CD4-positive, alpha-beta T cell treated with Interleukin-4 for 4 hours (primary cell): ENCODE measurements around the gene ACTG2.
A peak's percentile ranks its signal among the peaks of the same experiment; 100 is the strongest.
"Not testable (repeated sequence)": the region's sequence is repeated elsewhere in the genome, so short reads cannot be mapped to it uniquely, and the experiment has no call there.

Source experiments
- DNase-seq: peaks from one replicate; pipeline ENCODE4 v3.0.0-alpha.2; 2020

ACTG2 gene

DNA sequence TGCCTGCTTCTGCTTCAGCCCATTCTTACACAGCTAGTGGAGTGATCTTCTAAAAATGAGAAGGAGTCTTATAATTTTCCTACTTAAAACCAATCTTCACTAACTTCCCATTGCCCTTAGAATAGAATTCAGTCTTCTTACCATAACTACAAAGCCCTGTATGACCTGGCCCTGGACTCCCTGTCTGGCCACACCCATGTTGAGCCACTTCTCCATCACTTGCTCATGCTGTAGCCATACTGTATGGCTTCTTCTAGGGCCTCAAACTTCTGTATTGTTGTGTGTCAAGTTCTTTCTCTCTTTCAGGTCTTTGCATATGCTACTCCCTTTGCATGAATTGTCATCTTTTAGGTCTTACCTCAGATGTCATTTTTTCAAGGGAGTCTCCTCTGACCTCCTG, 45.1 kb downstream of the ACTG2 start:
- DNase-seq = no peak

- DNase-seq = peak; percentile 28
These were observed 46.0 kb downstream of the ACTG2 start for GRCh38 chr2:73938718-73939352.

DNA sequence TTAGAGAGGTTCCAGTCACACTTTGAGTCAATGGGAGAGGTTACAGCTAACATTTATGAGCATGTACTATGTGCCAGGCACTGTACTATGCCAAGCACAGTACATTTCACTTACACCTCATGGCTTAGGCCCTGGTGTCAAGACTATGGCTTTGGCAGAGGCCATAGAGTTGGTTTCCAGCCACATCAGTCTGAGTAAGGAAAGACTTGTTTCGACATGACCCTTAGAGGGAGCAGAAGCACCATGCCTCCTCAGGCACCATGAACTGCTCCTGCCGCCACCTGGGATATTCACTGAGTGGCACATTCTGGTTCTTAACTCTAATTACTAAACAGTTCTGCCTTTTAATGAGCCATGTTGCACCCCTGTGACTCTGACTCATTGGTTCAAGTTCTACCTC, 46.6 kb downstream of the ACTG2 start:
- peak; percentile 34 for DNase-seq

- not testable (repeated sequence) for DNase-seq
These were observed 47.3 kb downstream of the ACTG2 start for GRCh38 chr2:73940066-73940465.

GRCh38 chr2:73942664-73943063, 49.9 kb downstream of the ACTG2 start:
- no peak for DNase-seq

- no peak for DNase-seq
These were observed 51.9 kb downstream of the ACTG2 start for GRCh38 chr2:73944714-73945113.

DNA sequence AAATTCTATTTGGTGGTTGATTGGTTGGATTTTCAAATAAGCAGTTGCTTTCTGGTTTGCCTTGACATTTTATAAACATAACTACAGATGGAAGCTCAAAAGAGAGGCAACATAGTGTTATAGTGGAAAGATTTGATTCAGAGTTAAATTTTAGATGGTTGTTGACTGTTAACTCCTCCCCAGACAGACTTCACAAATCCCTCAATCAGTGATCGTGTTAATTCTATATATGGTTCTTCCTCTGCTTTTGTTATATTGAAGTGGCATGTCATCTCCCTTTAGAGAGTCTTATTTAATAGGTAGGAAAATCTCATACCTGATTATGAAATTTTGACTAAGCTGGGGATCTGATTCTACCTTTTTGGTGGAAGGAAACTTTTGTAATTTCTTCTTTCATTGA, 53.4 kb downstream of the ACTG2 start:
- no peak for DNase-seq

- no peak for DNase-seq
These were observed 53.9 kb downstream of the ACTG2 start for GRCh38 chr2:73946666-73947065.

- no peak for DNase-seq
These were observed 54.7 kb downstream of the ACTG2 start for GRCh38 chr2:73947412-73948018.

- DNase-seq = no peak
These were observed 57.0 kb downstream of the ACTG2 start for GRCh38 chr2:73949802-73950201.

DNA sequence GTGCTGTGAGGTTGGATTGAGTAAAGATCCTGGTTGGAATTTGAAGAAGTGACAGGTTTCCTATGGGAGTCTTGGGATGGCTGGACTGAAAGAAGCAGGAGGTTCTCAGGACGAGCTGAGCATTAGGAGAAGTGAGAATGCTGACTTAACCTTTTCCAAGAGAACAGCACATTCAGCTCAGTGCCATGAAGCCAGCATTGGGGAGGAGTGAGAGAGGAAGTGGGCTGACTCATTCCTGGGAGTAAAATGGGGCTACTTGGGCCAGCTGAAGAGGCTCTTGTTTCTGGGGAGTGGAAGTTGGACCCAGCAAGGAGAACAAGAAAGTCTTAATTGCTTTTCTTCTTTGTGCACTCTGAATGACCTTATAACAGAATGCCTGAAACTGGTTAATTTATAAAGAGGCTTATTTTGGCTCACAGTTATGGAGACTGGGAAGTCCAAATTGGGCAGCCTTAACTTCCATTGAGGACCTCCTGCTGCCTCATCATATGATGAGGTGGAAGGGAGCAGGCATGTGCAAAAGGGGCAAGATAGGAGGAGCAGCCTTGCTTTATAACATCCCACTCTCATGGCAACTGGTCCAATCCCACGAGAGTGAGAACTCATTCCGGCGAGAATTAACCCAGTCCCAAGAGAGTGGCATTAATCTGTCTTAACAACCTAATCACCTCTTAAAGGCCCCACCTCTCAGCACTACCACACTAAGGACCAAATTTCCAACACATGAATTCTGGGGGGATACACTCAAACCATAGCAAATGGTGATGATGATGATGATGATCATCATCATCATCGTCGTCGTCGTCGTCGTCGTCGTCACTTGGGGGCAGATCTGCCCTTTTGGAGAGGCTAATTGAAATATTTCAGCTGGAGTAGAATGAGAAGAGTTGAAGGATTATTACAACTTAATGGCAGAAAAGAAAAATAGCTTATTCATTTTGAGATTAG, 60.0 kb downstream of the ACTG2 start:
- no peak for DNase-seq

GRCh38 chr2:73956218-73956865, 63.5 kb downstream of the ACTG2 start:
- DNase-seq = no peak

DNA sequence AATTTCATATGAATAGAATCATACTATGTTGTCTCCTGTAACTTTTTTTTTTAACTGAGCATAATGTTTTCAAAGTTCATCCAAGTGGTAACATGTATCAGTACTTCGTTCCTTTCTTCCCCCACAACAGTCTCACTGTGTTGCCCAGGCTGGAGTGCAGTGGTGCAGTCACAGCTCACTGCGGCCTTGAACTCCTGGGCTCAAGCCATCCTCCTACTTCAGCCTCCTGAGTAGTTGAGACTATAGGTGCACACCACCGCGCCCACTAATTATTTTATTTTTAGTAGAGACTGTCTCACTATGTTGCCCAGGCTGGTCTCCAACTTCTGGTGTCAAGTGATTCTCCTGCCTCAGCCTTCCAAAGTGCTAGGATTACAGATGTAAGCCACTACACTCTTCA, 68.5 kb downstream of the ACTG2 start:
- DNase-seq = no peak

- no peak for DNase-seq
These were observed 69.2 kb downstream of the ACTG2 start for GRCh38 chr2:73961823-73962615.

GRCh38 chr2:73962798-73963197, 70.0 kb downstream of the ACTG2 start:
- DNase-seq = no peak

- peak; percentile 27 for DNase-seq
These were observed 70.7 kb downstream of the ACTG2 start for GRCh38 chr2:73963385-73964120.

DNA sequence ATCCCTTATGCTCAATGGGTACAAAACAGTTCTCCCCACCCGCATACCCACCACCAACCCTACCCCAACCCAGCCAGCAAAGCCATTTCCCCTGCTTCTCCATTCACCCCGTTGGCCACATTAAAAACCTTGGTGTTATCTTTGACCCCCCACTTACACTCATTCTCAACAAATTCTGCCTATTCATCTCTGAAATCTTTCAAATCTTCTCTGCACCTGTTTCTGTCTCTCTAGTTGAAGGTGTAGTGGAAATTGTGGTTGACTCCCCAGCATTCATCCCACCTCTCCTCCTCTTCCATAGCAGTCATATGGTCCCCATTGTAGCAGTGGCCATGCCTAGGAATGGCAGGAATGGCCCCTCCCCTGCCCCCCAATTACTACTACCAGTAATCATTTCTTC, 71.4 kb downstream of the ACTG2 start:
- no peak for DNase-seq

DNA sequence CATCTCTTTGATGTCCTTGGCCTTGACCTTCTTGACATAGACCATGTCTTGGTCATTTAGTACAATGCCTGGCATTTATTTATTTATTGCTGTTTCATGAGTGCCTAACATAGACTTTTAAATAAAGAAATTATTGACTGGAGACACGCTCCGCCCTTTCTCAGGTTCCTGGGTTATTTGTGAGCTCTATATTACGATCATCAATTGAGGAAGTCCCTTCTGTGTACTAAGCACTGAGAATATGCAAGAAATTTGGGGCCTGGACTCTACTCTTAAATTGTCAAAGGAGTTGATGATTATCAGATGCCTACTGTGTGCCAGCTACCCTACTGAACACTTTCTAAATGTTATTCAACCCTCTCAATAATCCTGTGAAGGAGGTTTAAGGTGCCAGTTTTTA, 72.2 kb downstream of the ACTG2 start:
- no peak for DNase-seq

GRCh38 chr2:73968357-73968937, 75.6 kb downstream of the ACTG2 start:
- no peak for DNase-seq

DNA sequence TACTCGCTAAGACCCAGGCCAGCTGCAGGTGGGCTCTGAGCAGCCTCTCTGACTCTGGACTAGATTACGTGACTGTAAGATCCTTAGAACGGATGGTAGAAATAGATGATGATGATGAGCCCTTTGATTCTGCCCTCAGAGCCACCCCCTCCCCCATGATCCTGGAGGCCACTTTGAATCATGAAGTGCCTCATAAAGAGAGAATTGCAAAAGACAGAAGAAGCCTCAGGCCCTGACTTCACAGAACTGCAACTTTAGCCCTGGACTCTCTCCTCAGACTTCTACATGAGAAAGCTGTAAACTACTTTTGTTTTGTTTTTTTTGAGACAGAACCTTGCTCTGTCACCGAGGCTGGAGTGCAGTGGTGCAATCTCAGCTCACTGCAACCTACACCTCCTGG, 76.5 kb downstream of the ACTG2 start:
- DNase-seq = no peak
